RCC 7860 (cell line): ENCODE data around the gene RGS4.
"Not testable (repeated sequence)": the region's sequence is repeated elsewhere in the genome, so short reads cannot be mapped to it uniquely, and the experiment has no call there.

Experiments used
- DNase-seq: peaks from one replicate; pipeline ENCODE4 v3.0.0-alpha.2; 2015; ENCODE audit warnings: low spot score
- FAIRE-seq: peaks from 2 replicates; lab custom pipeline; 2012; peaks lifted over from hg19 to GRCh38; lab: Jason Lieb, UNC

The RGS4 gene

DNA sequence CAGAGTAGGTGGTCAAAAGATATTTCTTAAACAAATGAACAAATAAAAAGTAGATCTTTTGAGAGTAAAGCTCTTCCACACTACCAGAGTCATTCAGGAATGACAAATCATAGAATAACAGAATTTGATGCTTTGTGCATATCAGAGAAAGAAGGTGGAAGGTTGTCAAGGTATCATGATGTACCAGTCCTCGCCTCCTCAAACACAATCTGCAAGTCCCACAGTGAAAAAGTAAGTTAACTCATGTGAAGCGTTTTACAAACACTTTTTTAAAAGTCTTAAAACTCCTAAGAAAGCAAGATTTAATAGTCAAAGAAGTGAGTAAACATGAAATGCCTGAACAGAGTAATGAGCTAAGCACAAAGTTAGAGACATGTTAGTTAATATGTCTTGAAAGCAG, 2.5 kb upstream of the RGS4 start:
- no peak for DNase-seq
- no peak for FAIRE-seq

DNA sequence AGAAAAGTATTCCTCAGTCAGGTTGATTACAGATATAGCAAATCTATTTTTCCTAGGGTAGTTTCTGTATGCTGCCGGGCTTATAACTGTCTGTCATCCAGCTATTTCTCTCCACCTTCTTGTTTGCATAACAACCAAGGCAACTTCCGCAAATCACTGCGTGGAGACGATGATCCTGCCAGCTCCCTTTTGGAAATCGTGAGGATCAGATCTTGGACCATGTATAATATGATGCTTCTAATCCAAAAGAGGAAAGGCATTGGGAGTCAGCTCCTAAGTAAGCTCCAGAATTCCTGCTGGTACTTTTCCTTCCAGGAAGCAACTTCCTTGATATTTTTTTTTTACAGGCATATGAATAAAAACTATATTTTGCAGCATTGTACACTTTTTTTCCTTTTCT, 445 bp upstream of the RGS4 start:
- FAIRE-seq (no peak), DNase-seq (no peak)

- no peak for FAIRE-seq
Observed at GRCh38 chr1:163069655-163070277, 605 bp downstream of the RGS4 start.

GRCh38 chr1:163071405-163072255, 2.5 kb downstream of the RGS4 start:
- peak; percentile 96 for DNase-seq

More at GRCh38 chr1:163069655-163070277, 605 bp downstream of the RGS4 start:
- no peak for DNase-seq

GRCh38 chr1:163072658-163073057, 3.5 kb downstream of the RGS4 start:
- DNase-seq (peak; percentile 73), FAIRE-seq (peak; percentile 85)

More at GRCh38 chr1:163071405-163072255, 2.5 kb downstream of the RGS4 start:
- peak; percentile 95 for FAIRE-seq

DNA sequence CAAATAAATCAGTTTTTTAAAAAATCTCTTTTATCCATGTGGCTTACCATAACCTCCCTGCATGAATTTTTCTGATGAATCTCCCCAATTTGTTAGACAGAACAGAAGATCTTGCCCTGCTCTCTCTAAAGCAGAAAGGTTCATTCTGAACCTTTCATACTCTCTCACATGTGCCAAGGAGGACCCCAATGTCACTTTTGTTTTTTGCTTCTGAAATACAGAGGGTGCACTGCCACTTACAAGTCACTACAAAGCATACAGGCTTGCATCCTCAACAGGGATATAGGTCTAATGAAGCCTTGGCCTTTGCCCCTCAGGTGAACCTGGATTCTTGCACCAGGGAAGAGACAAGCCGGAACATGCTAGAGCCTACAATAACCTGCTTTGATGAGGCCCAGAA, 4.8 kb downstream of the RGS4 start:
- DNase-seq (no peak), FAIRE-seq (no peak)

- DNase-seq, result no peak
- FAIRE-seq, result no peak
Observed at GRCh38 chr1:163074716-163075284, 5.6 kb downstream of the RGS4 start.

DNA sequence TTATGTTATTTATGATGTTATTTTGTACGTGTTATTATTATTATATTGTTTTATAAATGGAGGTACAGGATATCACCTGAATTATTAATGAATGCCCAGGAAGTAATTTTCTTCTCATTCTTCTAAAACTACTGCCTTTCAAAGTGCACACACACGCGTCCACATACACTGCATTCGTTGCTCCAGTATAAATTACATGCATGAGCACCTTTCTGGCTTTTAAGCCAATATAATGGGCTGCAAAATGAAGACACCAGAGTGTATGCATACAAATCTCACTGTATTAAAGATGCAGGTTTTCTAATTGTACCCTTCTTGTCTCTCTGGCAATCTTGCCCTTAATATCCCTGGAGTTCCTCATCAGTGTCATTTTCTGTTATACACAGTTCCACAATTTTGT, 6.9 kb downstream of the RGS4 start:
- DNase-seq, result no peak
- FAIRE-seq, result no peak

GRCh38 chr1:163076446-163076845, 7.3 kb downstream of the RGS4 start:
- FAIRE-seq (no peak), DNase-seq (no peak)

DNA sequence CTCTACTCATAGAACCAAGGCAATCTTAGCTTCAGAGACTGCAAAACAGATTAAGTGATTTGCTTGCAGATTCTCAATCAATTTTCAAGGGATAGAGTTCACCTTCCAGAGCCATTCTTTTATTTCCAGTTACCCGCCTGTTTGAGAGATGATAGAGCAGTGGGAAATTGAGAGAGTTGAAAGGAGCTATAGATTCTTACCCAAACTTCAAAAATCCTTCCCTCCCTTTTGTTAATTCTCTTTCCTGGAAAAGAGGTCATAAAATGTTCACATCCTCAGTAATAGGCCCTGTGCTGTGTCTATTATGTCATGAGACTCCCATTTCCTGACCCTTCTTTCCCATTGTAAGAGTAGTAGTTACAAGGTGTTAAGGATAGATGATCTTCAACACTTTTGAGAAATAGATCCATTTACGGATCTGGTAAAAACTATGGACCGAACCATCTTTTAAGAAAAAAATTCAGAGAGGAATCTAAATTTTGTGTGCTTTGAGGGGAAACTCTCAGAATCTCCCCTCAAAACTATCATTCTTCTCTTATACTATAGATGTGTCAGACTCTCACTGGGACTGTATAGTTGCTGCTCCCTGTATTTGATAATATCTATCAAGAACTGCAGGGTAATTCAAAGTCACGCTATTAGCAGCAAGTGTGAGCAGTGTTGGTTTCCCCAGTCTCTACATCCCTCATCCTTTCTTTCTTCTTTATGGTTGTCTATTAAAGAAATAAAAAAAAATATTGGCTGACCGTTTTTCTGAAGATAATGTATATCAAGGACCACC, 8.0 kb downstream of the RGS4 start:
- no peak for FAIRE-seq
- DNase-seq, result no peak

GRCh38 chr1:163082971-163083370, 13.8 kb downstream of the RGS4 start:
- FAIRE-seq, result no peak

GRCh38 chr1:163083690-163084089, 14.5 kb downstream of the RGS4 start:
- DNase-seq, result peak; percentile 75
- peak; percentile 86 for FAIRE-seq

More at GRCh38 chr1:163082971-163083370, 13.8 kb downstream of the RGS4 start:
- DNase-seq, result no peak

DNA sequence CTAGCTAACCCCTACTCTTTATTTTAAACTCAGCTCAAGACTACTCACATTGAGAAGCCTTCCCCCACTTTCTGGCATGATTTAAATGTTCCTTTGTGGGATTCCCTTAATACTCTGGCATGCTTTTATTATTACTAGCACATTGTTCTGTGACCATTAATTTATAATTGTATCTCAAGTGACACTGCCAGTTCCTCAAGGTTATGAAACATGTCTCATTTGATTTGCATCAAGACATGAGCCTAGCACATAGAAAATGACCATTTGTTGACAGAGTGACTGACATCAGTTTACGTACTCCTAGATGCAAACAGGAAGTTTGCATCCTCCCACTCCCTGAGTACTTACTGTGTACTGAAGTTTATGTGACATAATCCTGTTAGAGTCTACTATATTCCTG, 15.2 kb downstream of the RGS4 start:
- FAIRE-seq, result no peak

GRCh38 chr1:163085041-163085903, 16.1 kb downstream of the RGS4 start:
- no peak for DNase-seq
- no peak for FAIRE-seq

More for the DNA sequence above, 15.2 kb downstream of the RGS4 start:
- no peak for DNase-seq

- FAIRE-seq, result no peak
Observed at GRCh38 chr1:163085904-163086268, 16.7 kb downstream of the RGS4 start.

GRCh38 chr1:163089117-163089516, 20.0 kb downstream of the RGS4 start:
- FAIRE-seq, DNase-seq: not testable (repeated sequence)

More at GRCh38 chr1:163085904-163086268, 16.7 kb downstream of the RGS4 start:
- no peak for DNase-seq

DNA sequence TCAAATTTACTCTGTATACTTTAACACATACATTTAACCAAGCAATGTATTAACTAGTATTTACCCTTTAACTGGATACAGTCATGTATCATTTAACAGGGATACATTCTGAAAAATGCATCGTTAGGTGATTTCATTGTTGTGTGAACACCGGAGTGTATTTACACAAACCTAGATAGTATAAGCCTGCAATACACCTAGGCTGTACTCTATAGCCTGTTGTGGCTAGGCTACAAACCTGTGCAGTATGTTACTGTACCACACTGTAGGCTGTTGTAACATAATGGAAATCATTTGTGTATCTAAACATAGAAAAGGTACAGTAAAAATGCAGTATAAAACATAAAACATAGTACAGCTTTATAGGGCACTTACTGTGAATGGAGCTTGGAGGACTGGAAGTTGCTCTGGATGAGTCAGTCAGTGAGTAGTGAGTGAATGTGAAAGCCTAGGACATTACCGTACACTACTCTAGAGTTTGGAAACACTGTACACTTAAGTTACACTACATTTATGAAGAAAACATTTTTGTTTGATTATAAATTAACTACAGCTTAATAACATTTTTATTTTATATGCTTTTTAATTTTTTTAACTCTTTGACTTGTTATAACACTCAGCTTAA, 21.3 kb downstream of the RGS4 start:
- peak; percentile 88 for FAIRE-seq

GRCh38 chr1:163093169-163093568, 24.0 kb downstream of the RGS4 start:
- FAIRE-seq, result no peak
- DNase-seq, result no peak

More for the DNA sequence above, 21.3 kb downstream of the RGS4 start:
- DNase-seq, result peak; percentile 60

DNA sequence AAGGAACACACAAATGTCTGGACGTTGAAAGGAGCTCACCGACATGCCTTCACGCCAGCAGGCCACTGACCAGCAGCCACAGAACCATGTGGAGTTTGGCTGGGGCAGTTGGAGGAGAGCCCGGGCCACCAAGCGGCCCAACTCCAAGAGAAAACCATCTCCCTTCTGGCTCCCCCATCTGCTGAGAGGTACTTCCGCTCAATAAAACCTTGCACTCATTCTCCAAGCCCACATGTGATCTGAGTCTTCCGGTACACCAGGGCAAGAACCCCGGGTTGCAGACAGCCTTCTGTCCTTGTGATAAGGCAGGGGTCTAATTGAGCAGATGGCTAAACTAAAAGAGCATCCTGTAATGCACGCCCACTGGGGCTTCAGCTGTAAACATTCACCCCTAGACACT, 24.4 kb downstream of the RGS4 start:
- DNase-seq (no peak), FAIRE-seq (no peak)

DNA sequence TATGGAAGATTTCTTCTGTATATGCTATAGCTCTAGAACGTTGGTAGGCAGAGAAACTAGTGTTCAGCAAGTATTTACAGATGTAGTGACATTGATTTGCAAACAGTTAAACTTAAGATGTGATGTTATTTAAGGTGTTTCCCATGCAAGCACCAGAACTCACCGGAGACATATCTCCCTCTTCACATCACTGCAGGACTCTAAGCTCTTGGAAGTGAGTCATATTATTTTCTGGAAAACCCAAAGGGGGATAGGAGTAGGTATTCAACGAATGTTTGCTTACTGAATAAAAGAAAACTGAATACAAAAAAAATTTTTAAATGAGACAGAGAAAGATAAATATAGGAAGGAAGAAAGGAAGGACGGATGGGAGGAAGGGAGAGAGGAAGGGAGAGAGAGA, 25.0 kb downstream of the RGS4 start:
- no peak for FAIRE-seq

More for the DNA sequence above, 25.0 kb downstream of the RGS4 start:
- no peak for DNase-seq
